AG09319 (cell line): Measurements from ENCODE around the gene NUTM2E.
"Not testable (repeated sequence)": the region's sequence is repeated elsewhere in the genome, so short reads cannot be mapped to it uniquely, and the experiment has no call there.

ENCODE experiments used
- DNase-seq: peaks from one replicate; pipeline ENCODE4 v3.0.0-alpha.2; 2010; ENCODE audit warnings: low read depth; ENCODE audit errors: extremely low read depth

NUTM2E gene

GRCh38 chr10:79862269-79862668 is 35.7 kb downstream of the NUTM2E start:
- not testable (repeated sequence) for DNase-seq

DNA sequence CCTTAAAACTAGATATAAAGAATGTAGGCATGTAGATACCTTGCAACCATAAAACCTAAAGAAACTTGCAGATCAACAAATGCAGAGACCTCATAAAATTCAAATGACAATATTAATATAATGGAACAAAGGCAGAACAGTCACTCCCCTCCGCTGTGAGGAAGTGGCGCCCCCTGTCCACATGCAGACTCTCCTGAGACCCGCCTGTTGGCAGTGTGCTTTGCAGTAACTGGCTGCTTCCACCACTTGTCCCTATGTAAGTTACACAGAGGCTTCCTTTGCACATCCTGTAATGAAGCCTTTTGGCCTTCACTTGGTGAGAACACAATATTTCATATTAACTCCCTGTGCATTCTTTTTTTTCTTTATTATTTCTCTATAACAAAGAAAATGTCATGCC is 36.3 kb downstream of the NUTM2E start:
- DNase-seq: not testable (repeated sequence)

DNA sequence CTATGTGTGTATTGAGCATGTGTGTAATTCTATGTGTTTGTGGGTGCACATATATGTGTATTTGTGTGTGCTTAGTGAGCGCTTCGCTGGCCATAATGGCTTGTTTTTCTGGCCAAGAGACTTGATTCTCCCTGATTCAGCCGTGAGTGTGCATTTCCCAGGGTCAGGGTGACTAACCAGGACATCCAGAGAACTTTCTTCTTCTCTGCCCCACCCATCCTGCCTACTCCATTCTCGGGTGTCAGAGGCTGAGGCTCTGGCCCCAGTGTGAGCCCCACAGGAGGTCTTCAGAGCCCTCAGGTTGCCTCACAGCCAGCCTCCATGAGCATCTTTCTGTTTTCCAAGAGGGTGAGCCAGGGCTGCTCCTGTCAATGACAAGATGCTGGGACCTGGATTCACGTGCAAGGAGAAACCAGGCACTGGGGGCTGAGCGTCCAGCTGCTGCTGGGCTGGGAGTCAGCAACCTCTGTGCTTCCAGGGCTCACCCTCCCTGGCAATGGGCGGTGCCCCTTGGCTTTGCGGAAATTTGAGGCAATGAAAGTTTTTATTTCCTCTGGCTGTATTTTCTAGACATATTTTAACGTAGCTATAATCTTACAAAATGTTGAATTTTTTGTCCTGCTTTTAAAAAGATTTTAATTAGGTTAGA is 40.5 kb downstream of the NUTM2E start:
- not testable (repeated sequence) for DNase-seq

- DNase-seq: not testable (repeated sequence)
These were observed 41.5 kb downstream of the NUTM2E start for GRCh38 chr10:79868023-79868422.

- not testable (repeated sequence) for DNase-seq
These were observed 43.0 kb downstream of the NUTM2E start for GRCh38 chr10:79869439-79870097.

DNA sequence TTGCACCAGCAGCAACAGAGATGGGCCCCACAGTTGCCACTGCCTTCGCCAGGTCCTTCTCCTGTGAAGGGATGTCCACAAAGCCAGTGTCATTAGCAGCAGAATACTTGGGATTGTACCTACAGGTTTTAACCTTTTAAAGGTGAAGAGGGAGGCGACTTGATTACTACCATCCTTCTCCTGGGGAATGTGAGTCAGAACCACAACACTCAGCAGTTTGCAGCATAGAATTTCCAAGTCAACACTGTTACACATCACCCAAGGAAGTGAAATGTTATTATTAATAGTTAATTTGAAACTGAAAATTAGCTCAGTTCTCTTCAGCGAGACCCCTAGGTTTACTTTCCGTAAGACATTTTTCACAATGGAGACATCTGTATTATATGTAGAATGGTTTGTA is 45.2 kb downstream of the NUTM2E start:
- DNase-seq: not testable (repeated sequence)
